GM21381 (cell line): ENCODE data around the gene UBD.

Experiments used
- ATAC-seq: cut with Tn5 transposase; IDR thresholded peaks from one replicate; pipeline ENCODE4 v1.9.1; 2021; ENCODE audit warnings: mild to moderate bottlenecking, moderate library complexity; ENCODE audit not compliant: unreplicated experiment

The UBD gene

GRCh38 chr6:29559524-29560287, at the start of gene UBD:
UBD (minus strand) TSS chr6:29559732; CDS start chr6:29559701, 31 bp downstream.
- no peak for ATAC-seq

- ATAC-seq = no peak
Observed at GRCh38 chr6:29608131-29608530, 48.6 kb upstream of the UBD start.

GRCh38 chr6:29603930-29604329, 44.4 kb upstream of the UBD start:
- ATAC-seq = no peak

- no peak for ATAC-seq
Observed at GRCh38 chr6:29603456-29603855, 43.9 kb upstream of the UBD start.

- no peak for ATAC-seq
Observed at GRCh38 chr6:29602564-29603361, 43.2 kb upstream of the UBD start.

GRCh38 chr6:29598172-29598747, 38.7 kb upstream of the UBD start:
- ATAC-seq = no peak

- no peak for ATAC-seq
Observed at GRCh38 chr6:29597184-29597583, 37.7 kb upstream of the UBD start.

GRCh38 chr6:29596381-29596900, 36.9 kb upstream of the UBD start:
- ATAC-seq = no peak

- no peak for ATAC-seq
Observed at GRCh38 chr6:29593199-29593855, 33.8 kb upstream of the UBD start.

- no peak for ATAC-seq
Observed at GRCh38 chr6:29591677-29592076, 32.1 kb upstream of the UBD start.

- no peak for ATAC-seq
Observed at GRCh38 chr6:29590218-29590808, 30.8 kb upstream of the UBD start.

GRCh38 chr6:29589423-29590048, 30.0 kb upstream of the UBD start:
- no peak for ATAC-seq

- ATAC-seq = no peak
Observed at GRCh38 chr6:29584821-29585220, 25.3 kb upstream of the UBD start, which contains the start of gene OR2H2. OR2H2 (plus strand) TSS chr6:29585121; CDS start chr6:29587945, 2,824 bp downstream.

- ATAC-seq = no peak
Observed at GRCh38 chr6:29577544-29577943, 18.0 kb upstream of the UBD start.

GRCh38 chr6:29576056-29576455, 16.5 kb upstream of the UBD start:
- no peak for ATAC-seq

GRCh38 chr6:29567991-29568390, 8.5 kb upstream of the UBD start:
- ATAC-seq = no peak

GRCh38 chr6:29567541-29567940, 8.0 kb upstream of the UBD start:
- ATAC-seq = no peak

GRCh38 chr6:29566856-29567255, 7.3 kb upstream of the UBD start:
- ATAC-seq = no peak

- ATAC-seq = no peak
Observed at GRCh38 chr6:29564875-29565274, 5.3 kb upstream of the UBD start.

- ATAC-seq = no peak
Observed at GRCh38 chr6:29563435-29563965, 4.0 kb upstream of the UBD start.
